Pulmonary artery endothelial cell (primary cell): ENCODE results near the gene ADI1. TPM values are rescaled to one million over a fixed set of nuclear protein-coding genes. Genes with fewer than 3 reads are reported as not detected.
"Not testable (repeated sequence)": the region's sequence is repeated elsewhere in the genome, so short reads cannot be mapped to it uniquely, and the experiment has no call there.

ENCODE experiments used
- DNase-seq: peaks from one replicate; pipeline ENCODE4 v3.0.0-alpha.2; 2011; ENCODE audit warnings: low read depth, low spot score
- total RNA-seq: library from RNA; depleted of rRNA; stranded (reverse); fragments of >200 nt; gene quantifications from 2 replicates; pipeline ENCODE4 v1.2.3, GENCODE V29; 2014

Gene ADI1
- total RNA-seq, 1 donor from 2014 or later, result 38.6 TPM

DNA sequence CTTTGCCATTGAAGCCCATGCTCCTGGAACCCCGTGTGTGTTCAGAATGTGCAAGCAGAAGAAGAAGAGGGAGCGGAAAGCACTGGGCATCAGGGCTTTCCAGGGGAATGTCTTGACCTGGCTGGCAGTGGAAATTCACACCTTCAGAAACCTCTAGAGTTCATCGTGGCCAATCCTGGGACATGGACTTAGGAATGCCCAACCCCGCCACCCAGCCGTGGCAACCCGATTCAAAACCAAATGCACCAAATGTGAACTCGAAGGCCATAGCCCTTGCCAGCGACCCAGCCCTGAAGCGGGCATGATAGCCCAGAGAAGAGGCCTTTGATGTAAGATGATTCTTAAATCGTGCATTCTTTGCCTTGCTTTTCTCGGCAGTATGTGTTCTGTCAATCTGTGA is 69.4 kb downstream of the ADI1 start:
- no peak for DNase-seq

DNA sequence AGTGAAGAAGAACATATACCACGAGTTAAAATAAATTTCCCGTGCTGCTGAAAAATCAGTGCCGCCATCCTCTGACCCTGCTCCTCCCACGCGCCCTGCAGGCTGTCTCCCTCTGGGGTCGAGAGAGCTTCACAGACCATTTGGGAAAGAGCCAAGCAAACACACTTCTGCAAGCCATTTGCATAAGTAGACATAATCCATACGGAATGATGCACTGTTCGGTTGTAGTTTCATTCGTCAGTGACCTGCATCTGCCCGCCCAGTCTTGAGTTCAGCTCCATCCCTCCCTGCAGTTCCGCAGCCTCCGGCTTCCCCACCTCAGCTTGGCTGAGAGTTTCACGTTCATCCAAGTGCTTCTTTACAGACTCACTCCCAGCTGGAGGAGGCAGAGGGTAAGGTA is 70.2 kb downstream of the ADI1 start:
- DNase-seq, result no peak

DNA sequence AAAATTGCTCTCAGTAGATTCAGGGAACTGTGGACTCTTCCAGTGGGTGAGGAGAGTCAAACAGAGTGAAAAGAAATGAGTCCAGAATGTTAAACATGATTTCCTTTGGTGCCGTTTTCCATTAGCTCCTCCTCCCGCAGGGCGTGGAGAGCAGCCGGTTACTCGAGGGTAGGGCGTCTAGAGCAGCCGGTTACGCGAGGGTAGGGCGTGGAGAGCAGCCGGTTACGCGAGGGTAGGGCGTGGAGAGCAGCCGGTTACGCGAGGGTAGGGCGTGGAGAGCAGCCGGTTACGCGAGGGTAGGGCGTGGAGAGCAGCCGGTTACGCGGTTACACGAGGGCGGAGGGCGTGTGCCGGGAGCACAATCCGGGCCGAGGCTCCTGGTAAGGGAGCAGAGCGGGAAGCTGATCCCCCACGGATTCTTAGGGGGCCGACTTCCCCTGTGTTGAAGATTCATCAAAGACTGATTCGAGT is 70.9 kb downstream of the ADI1 start:
- not testable (repeated sequence) for DNase-seq

DNA sequence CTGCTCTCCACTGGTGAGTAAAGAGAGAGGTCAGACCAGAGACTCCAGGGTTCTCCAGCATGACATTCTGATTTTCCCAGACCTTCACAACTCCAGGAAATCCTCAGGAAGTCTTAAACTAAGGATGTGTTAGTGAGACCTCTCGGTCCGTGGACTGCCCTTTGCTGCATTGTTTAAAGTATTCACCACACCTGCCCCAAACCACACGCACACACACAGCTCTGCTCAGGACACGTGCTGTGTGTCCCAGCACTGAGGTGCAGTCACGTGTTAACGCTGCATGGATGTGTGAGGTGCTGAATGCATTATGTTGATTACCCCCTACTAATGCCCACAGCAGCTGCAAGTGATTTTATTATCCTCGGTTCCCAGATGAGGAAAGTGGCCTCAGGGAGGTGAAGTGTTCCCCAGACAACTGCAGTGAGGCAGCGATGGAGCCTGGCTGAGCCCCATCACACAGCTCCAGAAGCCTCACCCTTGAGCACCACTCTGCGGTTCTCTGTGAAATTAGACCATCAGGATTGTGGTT is 71.5 kb downstream of the ADI1 start:
- peak; percentile 29 for DNase-seq

Other genes with a start within 250 kb of the ADI1 start
- 42.2 and 44.8 TPM in 2 replicates for gene EIPR1, start 141.7 kb downstream of the ADI1 start, total RNA-seq
- gene TRAPPC12, start 139.8 kb downstream of the ADI1 start, total RNA-seq, result 41.8 and 51.0 TPM in 2 replicates
- 36.8 and 41.6 TPM in 2 replicates for gene RNASEH1, start 38.8 kb upstream of the ADI1 start, total RNA-seq
- gene RPS7, start 55.7 kb upstream of the ADI1 start, total RNA-seq, result 1,253 and 1,794 TPM in 2 replicates
- 0.13 and 0.35 TPM in 2 replicates for gene COLEC11, start 75.6 kb upstream of the ADI1 start, total RNA-seq
- not detected in 2 replicates for gene ALLC, start 138.7 kb upstream of the ADI1 start, total RNA-seq
- gene DCDC2C, start 184.0 kb upstream of the ADI1 start, total RNA-seq, result not detected in 2 replicates